ENCODE results near the gene ENPP3.

The ENPP3 gene

DNA sequence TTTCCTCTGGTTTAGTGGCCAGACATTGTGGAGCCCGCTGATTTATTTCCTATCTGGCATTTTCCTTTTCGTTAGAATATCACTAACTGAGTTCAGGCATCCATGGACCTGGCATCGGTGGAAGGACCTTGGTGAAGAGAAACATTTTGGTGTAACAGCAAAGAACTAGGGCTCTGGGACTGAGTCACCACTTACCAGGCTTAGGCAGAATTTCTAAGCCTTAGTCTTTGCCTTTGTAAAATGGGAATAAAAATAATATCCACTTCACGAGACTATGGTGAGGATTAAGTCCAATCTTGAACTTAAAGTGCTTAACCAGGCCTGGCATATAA lies 128.7 kb downstream of the ENPP3 start:
- no peak overlapping the region for H3K4me3 ChIP-seq (replicated peaks; ENCODE audit: low read depth, low read length)
- DNase-seq (ENCODE audit: extremely low read depth, low read depth): no peak
- TF ChIP-seq, protein P1, sequence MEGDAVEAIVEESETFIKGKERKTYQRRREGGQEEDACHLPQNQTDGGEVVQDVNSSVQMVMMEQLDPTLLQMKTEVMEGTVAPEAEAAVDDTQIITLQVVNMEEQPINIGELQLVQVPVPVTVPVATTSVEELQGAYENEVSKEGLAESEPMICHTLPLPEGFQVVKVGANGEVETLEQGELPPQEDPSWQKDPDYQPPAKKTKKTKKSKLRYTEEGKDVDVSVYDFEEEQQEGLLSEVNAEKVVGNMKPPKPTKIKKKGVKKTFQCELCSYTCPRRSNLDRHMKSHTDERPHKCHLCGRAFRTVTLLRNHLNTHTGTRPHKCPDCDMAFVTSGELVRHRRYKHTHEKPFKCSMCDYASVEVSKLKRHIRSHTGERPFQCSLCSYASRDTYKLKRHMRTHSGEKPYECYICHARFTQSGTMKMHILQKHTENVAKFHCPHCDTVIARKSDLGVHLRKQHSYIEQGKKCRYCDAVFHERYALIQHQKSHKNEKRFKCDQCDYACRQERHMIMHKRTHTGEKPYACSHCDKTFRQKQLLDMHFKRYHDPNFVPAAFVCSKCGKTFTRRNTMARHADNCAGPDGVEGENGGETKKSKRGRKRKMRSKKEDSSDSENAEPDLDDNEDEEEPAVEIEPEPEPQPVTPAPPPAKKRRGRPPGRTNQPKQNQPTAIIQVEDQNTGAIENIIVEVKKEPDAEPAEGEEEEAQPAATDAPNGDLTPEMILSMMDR (IDR thresholded peaks at IDR 0.05; ENCODE audit: low read depth, low read length, missing control alignments): no peak

- H3K4me3 ChIP-seq (replicated peaks; ENCODE audit: low read depth, low read length): no peak overlapping the region
- no peak for DNase-seq (ENCODE audit: extremely low read depth, low read depth)
- TF ChIP-seq, protein P1 (IDR thresholded peaks at IDR 0.05; ENCODE audit: low read depth, low read length, missing control alignments): no peak
Observed at GRCh38 chr6:131766631-131767030, 129.5 kb downstream of the ENPP3 start.

GRCh38 chr6:131768964-131769363 lies 131.9 kb downstream of the ENPP3 start:
- TF ChIP-seq, protein P1 (IDR thresholded peaks at IDR 0.05; ENCODE audit: low read depth, low read length, missing control alignments): no peak
- no peak overlapping the region for H3K4me3 ChIP-seq (replicated peaks; ENCODE audit: low read depth, low read length)
- DNase-seq (ENCODE audit: extremely low read depth, low read depth): no peak

DNA sequence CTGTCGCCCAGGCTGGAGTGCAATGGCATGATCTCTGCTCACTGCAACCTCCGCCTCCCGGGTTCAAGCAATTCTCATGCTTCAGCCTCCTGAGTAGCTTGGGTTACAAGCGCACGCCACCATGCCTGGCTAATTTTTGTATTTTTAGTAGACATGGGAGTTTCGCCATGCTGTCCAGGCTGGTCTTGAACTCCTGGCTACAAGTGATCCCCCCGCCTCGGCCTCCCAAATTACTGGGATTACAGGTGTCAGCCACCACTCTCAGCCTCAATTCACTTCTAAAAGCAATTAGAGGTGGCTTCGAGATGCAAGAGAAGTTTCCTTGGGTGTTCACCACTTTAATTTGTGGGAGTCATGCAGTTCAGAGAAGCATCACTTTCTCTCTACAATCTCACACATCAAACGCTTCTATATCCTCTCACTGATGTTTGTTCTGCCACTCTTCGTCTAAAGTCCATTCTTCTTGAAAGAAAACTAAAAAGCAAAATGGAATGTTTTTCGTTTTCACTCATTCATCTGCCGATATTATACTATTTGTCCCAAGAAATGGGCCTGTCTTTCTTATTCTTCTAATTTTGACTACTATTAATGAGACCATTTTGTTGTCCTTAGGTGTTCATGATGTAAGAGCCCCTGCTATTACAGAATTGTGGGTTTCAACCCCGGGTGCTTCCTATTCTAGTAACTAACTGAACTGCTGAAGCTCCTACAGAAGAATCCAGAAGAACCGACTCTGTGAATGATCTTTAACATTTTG lies 132.5 kb downstream of the ENPP3 start:
- no peak overlapping the region for H3K4me3 ChIP-seq (replicated peaks; ENCODE audit: low read depth, low read length)
- TF ChIP-seq, protein P1 (IDR thresholded peaks at IDR 0.05; ENCODE audit: low read depth, low read length, missing control alignments): no peak
- no peak for DNase-seq (ENCODE audit: extremely low read depth, low read depth)

- TF ChIP-seq, protein P1 (IDR thresholded peaks at IDR 0.05; ENCODE audit: low read depth, low read length, missing control alignments): no peak
- no peak for DNase-seq (ENCODE audit: extremely low read depth, low read depth)
- H3K4me3 ChIP-seq (replicated peaks; ENCODE audit: low read depth, low read length): no peak overlapping the region
Observed at GRCh38 chr6:131770776-131771175, 133.7 kb downstream of the ENPP3 start.

DNA sequence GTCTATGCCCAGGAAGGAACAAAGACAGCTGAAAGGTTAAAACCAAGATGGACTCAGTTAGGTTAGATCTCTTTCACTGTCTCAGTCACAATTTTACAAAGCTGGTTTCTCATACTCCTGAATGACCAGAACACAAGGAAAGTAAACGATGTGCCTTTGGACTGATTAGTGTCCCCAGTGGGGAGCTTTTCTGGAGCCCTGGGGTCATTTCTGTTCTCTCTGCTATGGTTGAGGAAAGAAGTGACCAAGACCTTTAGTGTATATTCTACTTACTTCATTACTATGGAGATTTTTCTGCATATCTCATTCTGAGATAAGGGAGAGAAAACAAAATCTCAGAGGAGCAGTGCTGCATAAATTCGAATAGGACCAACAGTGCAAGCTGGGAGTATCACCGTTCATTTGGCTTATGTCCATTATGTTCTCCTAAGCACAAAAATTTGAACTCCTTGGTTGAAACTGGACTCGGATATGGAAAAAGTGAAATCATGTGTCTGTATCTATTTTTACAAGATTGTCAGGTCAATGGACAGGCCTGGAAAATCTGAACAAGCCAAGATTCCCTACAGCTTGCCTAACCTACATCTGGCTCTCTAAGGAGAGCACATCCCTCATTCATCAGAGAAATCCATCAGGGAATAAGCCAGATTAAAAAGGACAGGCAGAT lies 136.3 kb downstream of the ENPP3 start:
- TF ChIP-seq, protein P1 (IDR thresholded peaks at IDR 0.05; ENCODE audit: low read depth, low read length, missing control alignments): no peak
- H3K4me3 ChIP-seq (replicated peaks; ENCODE audit: low read depth, low read length): no peak overlapping the region
- DNase-seq (ENCODE audit: extremely low read depth, low read depth): no peak

All from HFF-Myc (cell line).